Measurements from ENCODE around the gene PRMT9. TPM values are rescaled to one million over a fixed set of nuclear protein-coding genes. Genes with fewer than 3 reads are reported as not detected.

The PRMT9 gene
- total and polyA plus RNA-seq, 9 of the 15 experiments (the other 6 are each of a cell fraction or from before 2014, with no cell fraction given) = 3.5 to 15.6 (median 7.2) TPM

GRCh38 chr4:147638942-147639341 is 45.0 kb downstream of the PRMT9 start:
- no peaks in the 10 kb centered on the region for H4K20me1 ChIP-seq (replicated peaks; ENCODE audit: control insufficient read depth, insufficient read depth, low read length)
- peaks cover 53% of the 10 kb centered on the region for H3K36me3 ChIP-seq (ENCODE audit: control insufficient read depth, insufficient read depth, low read length)
- H3K9ac ChIP-seq (ENCODE audit: insufficient read depth in 1 of 2, low read depth in 2 of 2, low read length in 2 of 2) = no peak overlapping the region
- WGBS (ENCODE audit: insufficient coverage, low coverage, missing lambda C conversion rate) = 68% methylated on average over 2 of the region's 2 CpGs
- H3K9me1 ChIP-seq (ENCODE audit: control insufficient read depth, insufficient read depth, low read length) = no peaks in the 10 kb centered on the region
- ChIA-PET POLR2A (no interaction called here), CTCF (ENCODE audit: low intra/inter-chr PET ratio) (no interaction called here)
- intact Hi-C loops (cut with micrococcal nuclease) = no loop called here
- no peaks in the 10 kb centered on the region for H3K9me3 ChIP-seq (replicated peaks; ENCODE audit: control insufficient read depth, insufficient read depth, low read depth, low read length)
- no peak overlapping the region for H3K4me3 ChIP-seq
- TF ChIP-seq RBM34 (IDR thresholded peaks at IDR 0.05; ENCODE audit: borderline replicate concordance, insufficient read depth, low read length) = no peak
- H3K4me2 ChIP-seq (ENCODE audit: insufficient read depth, low read length) = no peak overlapping the region
- in situ Hi-C loops (cut with MboI) = no loop called here
- DNase-seq (ENCODE audit: extremely low read depth in 1 of 4, low spot score in 3 of 4) (no peak), ATAC-seq (no peak), FAIRE-seq (no peak)
- 0 out of 3 replicates have a peak, but pooled peaks cover 4% of the 10 kb centered on the region for H3K79me2 ChIP-seq (ENCODE audit: control insufficient read depth, insufficient read depth, low read length)
- H3K27ac ChIP-seq (ENCODE audit: extremely low read depth, low read depth, low read length) = no peak overlapping the region
- H3K4me1 ChIP-seq (replicated peaks in 1 of 2; ENCODE audit: control insufficient read depth in 2 of 2, insufficient read depth in 2 of 2, low read length in 2 of 2) = no peaks in the 10 kb centered on the region
- no TSS peak for BruUV-seq (replicated peaks)
- H3K27me3 ChIP-seq (ENCODE audit: control insufficient read depth in 2 of 2, insufficient read depth in 2 of 2, low read length in 2 of 2) = no peaks in the 10 kb centered on the region
- no peak overlapping the region for H2AFZ ChIP-seq (ENCODE audit: low read depth, low read length)

- Histone ChIP-seq H4K20me1 (replicated peaks; ENCODE audit: control insufficient read depth, insufficient read depth, low read length) (no peaks in the 10 kb centered on the region), H3K9me3 (replicated peaks; ENCODE audit: control insufficient read depth, insufficient read depth, low read depth, low read length) (no peaks in the 10 kb centered on the region), H3K79me2 (ENCODE audit: control insufficient read depth, insufficient read depth, low read length) (no peaks in the 10 kb centered on the region), H3K36me3 (ENCODE audit: control insufficient read depth, insufficient read depth, low read length) (peaks cover 58% of the 10 kb centered on the region), H3K27me3 (ENCODE audit: control insufficient read depth in 2 of 2, insufficient read depth in 2 of 2, low read length in 2 of 2) (no peaks in the 10 kb centered on the region), H3K4me3 (no peak overlapping the region), H3K4me1 (replicated peaks in 1 of 2; ENCODE audit: control insufficient read depth in 2 of 2, insufficient read depth in 2 of 2, low read length in 2 of 2) (no peaks in the 10 kb centered on the region), H3K9me1 (ENCODE audit: control insufficient read depth, insufficient read depth, low read length) (no peaks in the 10 kb centered on the region), H3K27ac (ENCODE audit: extremely low read depth, low read depth, low read length) (no peak overlapping the region), H2AFZ (ENCODE audit: low read depth, low read length) (no peak overlapping the region), H3K4me2 (ENCODE audit: insufficient read depth, low read length) (no peak overlapping the region), H3K9ac (ENCODE audit: insufficient read depth in 1 of 2, low read depth in 2 of 2, low read length in 2 of 2) (no peak overlapping the region)
- BruUV-seq (replicated peaks) = no TSS peak
- ChIA-PET CTCF (ENCODE audit: low intra/inter-chr PET ratio) (no interaction called here), POLR2A (no interaction called here)
- no peak for ATAC-seq
- TF ChIP-seq NR3C1 (CRISPR knock-in tag; IDR thresholded peaks at IDR 0.05) = no peak
- TF ChIP-seq SFPQ (IDR thresholded peaks at IDR 0.05; ENCODE audit: low read depth, low read length) = no peak
- TF ChIP-seq RAD51 (IDR thresholded peaks at IDR 0.05; ENCODE audit: borderline replicate concordance, low read depth) = no peak
- no peak for TF ChIP-seq RB1 (IDR thresholded peaks at IDR 0.05; ENCODE audit: low read depth)
- no peak for TF ChIP-seq PHF21A (IDR thresholded peaks at IDR 0.05; ENCODE audit: borderline replicate concordance, low read depth)
- no peak for TF ChIP-seq RBBP5 (IDR thresholded peaks at IDR 0.05; ENCODE audit: borderline replicate concordance, insufficient read depth, low read length, poor library complexity, severe bottlenecking)
- no peak for TF ChIP-seq MEF2A (IDR thresholded peaks at IDR 0.05; ENCODE audit: control insufficient read depth, low read depth, low read length)
- no peak for TF ChIP-seq GTF3C2 (IDR thresholded peaks at IDR 0.05; ENCODE audit: borderline replicate concordance, extremely low read depth, insufficient read length)
- no peak for TF ChIP-seq XRCC4 (IDR thresholded peaks at IDR 0.05; ENCODE audit: extremely low read depth, insufficient read depth, insufficient read length)
- TF ChIP-seq ZNF778 (CRISPR knock-in tag; IDR thresholded peaks at IDR 0.05) = no peak
- 65% methylated on average over 1 of the region's 1 CpG for WGBS (ENCODE audit: insufficient coverage, low coverage, missing lambda C conversion rate)
- in situ Hi-C loops (cut with MboI) (no loop called here), intact Hi-C loops (cut with micrococcal nuclease) (no loop called here)
- no peak for DNase-seq (ENCODE audit: extremely low read depth in 1 of 4, low spot score in 3 of 4)
- no peak for FAIRE-seq
These were observed 45.6 kb downstream of the PRMT9 start for GRCh38 chr4:147638365-147638764.

Data from K562 (cell line).